Measurements from ENCODE around the gene EIF2AK3. TPM values are rescaled to one million over a fixed set of nuclear protein-coding genes. Genes with fewer than 3 reads are reported as not detected.

Gene EIF2AK3
- total RNA-seq, 2 donors from 2014 or later: 34.9 to 38.3 TPM

DNA sequence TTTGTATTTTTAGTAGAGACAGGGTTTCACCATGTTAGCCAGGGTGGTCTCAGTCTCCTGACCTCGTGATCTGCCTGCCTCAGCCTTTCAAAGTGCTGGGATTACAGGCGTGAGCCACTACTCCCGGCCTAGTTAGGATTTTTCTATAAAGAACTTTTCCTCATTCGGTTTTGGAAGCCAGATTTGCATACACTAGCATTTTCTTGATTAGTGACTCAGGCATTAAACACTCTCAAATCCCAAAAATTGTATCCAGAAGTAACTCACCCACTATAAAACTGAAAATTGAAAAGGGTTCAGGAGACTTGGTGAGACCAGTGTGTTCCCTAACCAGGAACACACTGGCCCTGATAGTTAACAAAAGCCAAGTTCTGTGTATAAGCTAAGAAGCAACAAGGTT is 25.2 kb downstream of the EIF2AK3 start:
- no peaks in the 10 kb centered on the region for H3K9me3 ChIP-seq (ENCODE audit: control insufficient read depth, low read length, poor library complexity, severe bottlenecking)
- H3K36me3 Mint-ChIP-seq (ENCODE audit: low read depth): peaks cover 2% of the 10 kb centered on the region
- peak overlapping the region; percentile 57 for H3K27ac Mint-ChIP-seq
- H3K27me3 Mint-ChIP-seq: no peaks in the 10 kb centered on the region
- peaks cover 28% of the 10 kb centered on the region for H3K4me1 Mint-ChIP-seq
- H3K4me3 Mint-ChIP-seq: no peak overlapping the region
- ATAC-seq (no peak), DNase-seq (no peak)

DNA sequence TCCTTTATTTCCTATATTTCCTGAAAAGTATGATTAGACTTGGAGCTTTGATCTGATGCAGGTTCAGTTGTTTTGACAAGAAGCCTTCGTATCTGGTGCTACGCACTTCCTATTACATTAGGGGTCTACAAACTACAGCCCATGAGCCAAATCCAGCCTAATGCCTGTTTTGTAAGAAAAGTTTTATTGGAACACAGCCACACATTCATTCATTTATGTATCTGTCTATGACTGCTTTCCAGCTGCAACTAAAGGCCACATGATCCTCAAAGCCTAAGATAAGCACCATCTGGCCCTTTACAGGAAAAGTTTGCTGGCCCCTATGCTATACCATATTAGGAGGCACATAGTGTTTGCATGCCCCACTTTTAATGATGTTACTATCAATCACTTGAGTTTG is 26.0 kb downstream of the EIF2AK3 start:
- Mint-ChIP-seq H3K36me3 (ENCODE audit: low read depth) (peaks cover 2% of the 10 kb centered on the region), H3K4me1 (peaks cover 32% of the 10 kb centered on the region), H3K4me3 (no peak overlapping the region), H3K27ac (peak overlapping the region; percentile 83), H3K27me3 (no peaks in the 10 kb centered on the region)
- no peak for ATAC-seq
- H3K9me3 ChIP-seq (ENCODE audit: control insufficient read depth, low read length, poor library complexity, severe bottlenecking): no peaks in the 10 kb centered on the region
- no peak for DNase-seq

DNA sequence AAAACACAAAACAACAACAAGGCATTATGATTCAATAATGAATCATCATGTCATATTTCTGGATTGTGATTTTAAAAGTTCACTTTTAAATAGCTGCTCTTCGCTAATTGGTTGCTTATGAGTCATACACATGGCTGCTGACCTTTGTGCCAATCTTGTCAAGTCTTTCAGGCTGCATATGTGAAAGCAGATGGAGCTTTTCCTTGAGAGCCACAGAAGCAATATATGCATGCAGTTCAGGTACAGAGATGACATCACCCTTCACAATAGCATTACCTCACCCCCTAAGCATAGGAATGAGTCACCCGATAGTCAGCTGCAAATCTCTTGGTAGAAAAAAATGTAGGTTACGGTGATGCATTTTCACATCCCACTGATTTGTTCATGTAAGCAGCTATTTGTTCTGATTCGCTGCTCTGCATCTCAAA is 27.2 kb downstream of the EIF2AK3 start:
- Mint-ChIP-seq H3K4me3 (peak overlapping the region; percentile 34), H3K27ac (peak overlapping the region; percentile 83), H3K27me3 (no peaks in the 10 kb centered on the region), H3K36me3 (ENCODE audit: low read depth) (peaks cover 2% of the 10 kb centered on the region), H3K4me1 (peaks cover 32% of the 10 kb centered on the region)
- no peaks in the 10 kb centered on the region for H3K9me3 ChIP-seq (ENCODE audit: control insufficient read depth, low read length, poor library complexity, severe bottlenecking)
- DNase-seq: peak in 1 of 3 donors; percentile 17
- ATAC-seq: peak; percentile 98

DNA sequence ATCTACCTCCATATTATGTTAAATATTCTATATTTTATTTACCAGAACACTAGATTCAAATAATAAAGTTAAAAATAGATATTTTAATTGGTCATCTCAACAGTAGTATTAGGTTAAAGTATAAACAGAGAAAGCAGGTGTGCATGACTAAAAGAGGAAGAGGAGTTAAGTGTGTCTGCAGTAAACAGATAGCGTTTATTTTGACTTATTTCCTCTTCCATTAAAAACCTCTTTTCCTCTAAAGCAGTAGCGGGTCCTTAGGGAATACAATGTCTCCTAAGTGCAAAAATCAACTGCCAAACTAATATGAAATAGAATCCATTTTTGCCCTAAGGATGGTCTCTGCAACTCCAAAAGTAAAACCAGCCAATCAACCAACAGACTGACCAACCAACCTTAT is 27.7 kb downstream of the EIF2AK3 start:
- no peak for ATAC-seq
- Mint-ChIP-seq H3K4me3 (no peak overlapping the region), H3K36me3 (ENCODE audit: low read depth) (peaks cover 2% of the 10 kb centered on the region), H3K4me1 (peaks cover 32% of the 10 kb centered on the region), H3K27ac (peak overlapping the region; percentile 83), H3K27me3 (no peaks in the 10 kb centered on the region)
- no peaks in the 10 kb centered on the region for H3K9me3 ChIP-seq (ENCODE audit: control insufficient read depth, low read length, poor library complexity, severe bottlenecking)
- no peak for DNase-seq

DNA sequence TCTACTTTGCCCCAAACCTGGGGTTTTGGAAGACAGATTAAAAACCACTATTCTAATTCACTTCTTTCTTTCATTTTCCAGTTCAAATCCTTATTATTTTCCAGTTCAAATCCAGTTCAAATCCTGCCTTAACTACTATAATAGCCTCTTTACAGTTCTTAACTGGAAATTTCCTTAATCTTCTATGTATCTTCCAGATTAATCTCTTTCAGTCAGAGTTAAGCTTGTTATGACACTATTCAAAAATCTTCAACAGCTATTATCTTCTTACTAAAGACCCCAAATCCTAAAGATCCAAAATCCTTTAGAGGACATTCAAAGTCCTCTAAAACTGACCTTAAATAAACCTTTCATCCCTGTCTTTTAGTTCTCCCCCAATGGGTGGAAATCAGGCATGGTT is 30.1 kb downstream of the EIF2AK3 start:
- no peaks in the 10 kb centered on the region for H3K9me3 ChIP-seq (ENCODE audit: control insufficient read depth, low read length, poor library complexity, severe bottlenecking)
- no peaks in the 10 kb centered on the region for H3K27me3 Mint-ChIP-seq
- ATAC-seq (no peak), DNase-seq (no peak)
- no peak overlapping the region for H3K4me3 Mint-ChIP-seq
- H3K27ac Mint-ChIP-seq: peak overlapping the region; percentile 61
- H3K36me3 Mint-ChIP-seq (ENCODE audit: low read depth): no peaks in the 10 kb centered on the region
- H3K4me1 Mint-ChIP-seq: peaks cover 17% of the 10 kb centered on the region

DNA sequence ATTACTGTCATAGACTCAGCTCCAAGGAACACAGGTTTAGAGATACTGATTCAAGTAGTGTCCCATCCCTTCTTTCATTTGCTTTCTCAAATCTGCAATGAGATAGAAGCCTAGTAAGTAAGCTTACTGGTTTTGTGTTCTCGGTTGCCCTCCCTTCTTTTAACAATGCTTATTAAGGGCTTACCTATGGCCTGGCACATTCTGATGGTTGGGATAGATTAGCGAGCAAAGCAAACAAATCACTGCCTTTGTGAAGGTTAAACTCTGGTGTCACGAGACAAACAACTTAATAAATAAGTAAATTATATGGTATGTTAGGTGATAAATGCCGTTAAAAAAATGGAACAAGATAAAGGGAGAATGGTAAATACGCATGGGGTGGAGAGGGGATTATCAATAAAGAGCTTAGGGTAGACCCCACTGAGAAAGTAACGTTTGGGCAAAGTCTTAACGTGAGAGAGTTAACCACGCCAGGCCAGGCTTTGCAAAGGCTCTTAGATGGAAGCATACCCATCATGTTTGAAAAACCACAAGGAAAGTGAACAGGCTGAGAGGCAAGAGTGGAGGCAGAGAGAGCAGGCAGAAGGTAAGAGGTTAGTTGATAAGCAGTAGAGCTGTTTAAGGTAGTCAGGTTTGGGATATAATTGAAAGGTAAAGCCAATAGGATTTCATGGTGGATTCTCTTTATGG is 31.0 kb downstream of the EIF2AK3 start:
- H3K9me3 ChIP-seq (ENCODE audit: control insufficient read depth, low read length, poor library complexity, severe bottlenecking): no peaks in the 10 kb centered on the region
- DNase-seq (no peak), ATAC-seq (no peak)
- Mint-ChIP-seq H3K36me3 (ENCODE audit: low read depth) (no peaks in the 10 kb centered on the region), H3K4me3 (no peak overlapping the region), H3K27ac (no peak overlapping the region), H3K4me1 (peaks cover 16% of the 10 kb centered on the region), H3K27me3 (no peaks in the 10 kb centered on the region)

DNA sequence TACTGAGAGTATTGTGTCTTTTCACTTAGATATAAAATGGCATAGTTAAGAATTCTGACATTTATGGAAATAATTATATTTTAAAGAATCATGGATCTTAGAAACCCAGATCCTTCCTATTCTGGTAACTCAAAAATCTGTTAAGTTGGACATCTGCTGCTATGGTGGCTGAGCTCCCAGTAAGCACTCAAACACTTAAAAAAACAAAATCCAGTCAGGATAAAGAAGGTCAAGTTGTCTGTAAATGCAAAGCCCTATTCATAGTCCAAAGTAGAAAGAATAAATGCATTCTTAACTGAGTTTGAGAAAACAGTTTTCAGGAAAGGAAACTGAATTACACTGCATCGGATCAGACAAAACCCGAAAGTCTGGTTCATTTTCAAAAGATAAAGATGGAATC is 35.6 kb downstream of the EIF2AK3 start:
- H3K4me1 Mint-ChIP-seq: peaks cover 6% of the 10 kb centered on the region
- ATAC-seq: no peak
- DNase-seq: no peak
- H3K4me3 Mint-ChIP-seq: no peak overlapping the region
- H3K27ac Mint-ChIP-seq: no peak overlapping the region
- no peaks in the 10 kb centered on the region for H3K9me3 ChIP-seq (ENCODE audit: control insufficient read depth, low read length, poor library complexity, severe bottlenecking)
- H3K27me3 Mint-ChIP-seq: no peaks in the 10 kb centered on the region
- H3K36me3 Mint-ChIP-seq (ENCODE audit: low read depth): no peaks in the 10 kb centered on the region

DNA sequence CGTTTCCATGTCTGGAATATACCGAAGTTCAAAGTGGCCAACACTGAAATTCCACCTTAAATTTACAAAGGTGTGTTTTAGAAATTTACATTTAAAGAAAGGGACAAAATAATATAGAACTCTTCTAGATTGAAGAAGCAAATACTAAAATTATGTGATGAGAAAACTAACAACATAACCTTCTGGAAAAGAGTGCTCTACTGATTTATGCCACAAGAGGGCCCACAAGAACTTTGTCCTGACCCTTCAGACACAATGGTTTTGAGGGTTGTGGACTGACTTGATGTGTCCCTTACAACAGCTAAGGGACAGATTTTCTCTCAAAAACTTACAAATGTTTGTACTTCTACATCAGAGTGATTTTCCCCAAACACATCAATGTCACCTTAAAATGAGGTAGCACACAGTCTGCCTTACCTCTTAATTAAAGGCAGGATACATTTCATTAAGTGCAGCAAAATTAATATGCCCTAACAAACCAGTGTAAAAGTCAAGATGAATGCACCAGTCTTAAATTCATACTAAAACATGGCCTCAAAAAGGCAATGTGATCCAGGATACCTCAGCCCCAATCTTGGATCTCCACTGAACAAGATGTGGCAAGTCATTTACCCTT is 36.2 kb downstream of the EIF2AK3 start:
- Mint-ChIP-seq H3K4me3 (no peak overlapping the region), H3K36me3 (ENCODE audit: low read depth) (no peaks in the 10 kb centered on the region), H3K4me1 (peaks cover 2% of the 10 kb centered on the region), H3K27me3 (no peaks in the 10 kb centered on the region), H3K27ac (peak overlapping the region; percentile 70)
- ATAC-seq (peak; percentile 81), DNase-seq (peak in 1 of 3 donors; percentile 24)
- no peaks in the 10 kb centered on the region for H3K9me3 ChIP-seq (ENCODE audit: control insufficient read depth, low read length, poor library complexity, severe bottlenecking)

DNA sequence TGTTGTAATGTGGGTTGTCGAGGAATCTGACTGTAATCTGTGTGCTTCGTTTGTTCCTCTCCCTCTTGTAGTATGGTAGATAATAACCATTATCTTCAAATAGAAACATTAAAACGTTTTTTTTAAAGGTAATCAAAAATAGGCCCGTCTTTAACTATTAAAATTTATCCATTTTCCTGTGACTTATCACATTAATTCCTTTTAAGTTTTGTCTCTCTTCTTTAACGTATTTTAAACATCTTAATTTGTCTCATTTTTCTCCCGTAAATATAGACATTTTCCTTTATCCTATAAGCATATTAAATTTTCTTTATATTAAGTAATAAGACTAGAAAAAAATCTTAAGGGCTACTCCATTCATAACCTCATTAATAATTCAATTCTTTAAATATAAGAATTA is 41.3 kb downstream of the EIF2AK3 start:
- Mint-ChIP-seq H3K4me3 (no peak overlapping the region), H3K27ac (no peak overlapping the region), H3K36me3 (ENCODE audit: low read depth) (peaks cover 14% of the 10 kb centered on the region), H3K4me1 (peaks cover 9% of the 10 kb centered on the region), H3K27me3 (no peaks in the 10 kb centered on the region)
- H3K9me3 ChIP-seq (ENCODE audit: control insufficient read depth, low read length, poor library complexity, severe bottlenecking): no peaks in the 10 kb centered on the region
- ATAC-seq: no peak
- no peak for DNase-seq

DNA sequence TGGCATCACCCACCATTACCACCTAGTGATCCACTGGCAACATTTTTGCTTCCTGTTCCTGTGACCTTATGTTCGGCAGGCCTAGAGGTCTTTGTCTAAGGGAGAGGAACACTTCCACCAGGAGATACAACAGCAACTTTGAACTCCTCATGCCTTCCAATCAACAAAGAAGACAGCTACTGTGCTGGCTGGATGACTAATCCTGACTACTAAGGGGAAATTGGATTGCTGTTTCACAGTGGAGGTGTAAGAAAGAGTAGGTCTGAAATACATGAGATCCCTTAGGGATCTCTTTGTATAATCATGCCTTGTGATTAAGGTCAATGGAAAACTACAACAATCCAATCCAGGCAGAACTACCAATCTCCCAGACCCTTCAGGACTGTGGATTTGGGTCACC is 45.2 kb downstream of the EIF2AK3 start:
- Mint-ChIP-seq H3K27me3 (no peaks in the 10 kb centered on the region), H3K4me3 (no peak overlapping the region), H3K4me1 (peaks cover 11% of the 10 kb centered on the region), H3K27ac (peak overlapping the region; percentile 74), H3K36me3 (ENCODE audit: low read depth) (peaks cover 18% of the 10 kb centered on the region)
- H3K9me3 ChIP-seq (ENCODE audit: control insufficient read depth, low read length, poor library complexity, severe bottlenecking): no peaks in the 10 kb centered on the region
- DNase-seq (no peak), ATAC-seq (no peak)

DNA sequence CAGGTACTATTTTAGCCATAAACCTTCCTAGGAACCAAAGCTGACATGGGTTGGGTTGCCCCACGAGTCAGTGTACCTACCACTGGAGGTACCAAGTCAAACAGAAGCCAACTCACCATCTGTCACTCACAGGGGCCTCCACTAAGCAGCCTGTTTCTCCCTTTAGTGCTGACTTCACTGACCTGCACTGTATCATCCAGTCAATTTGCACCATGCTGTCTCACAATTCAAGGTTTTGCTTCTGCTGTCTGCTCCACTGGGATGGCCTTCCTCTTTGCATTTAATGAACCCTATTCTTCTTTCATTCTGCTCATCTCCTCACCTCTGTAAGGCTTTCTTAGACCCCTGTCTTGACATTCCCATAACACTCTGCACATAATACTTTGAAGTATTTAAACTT is 47.2 kb downstream of the EIF2AK3 start:
- Mint-ChIP-seq H3K27ac (no peak overlapping the region), H3K4me1 (peaks cover 8% of the 10 kb centered on the region), H3K4me3 (no peak overlapping the region), H3K36me3 (ENCODE audit: low read depth) (peaks cover 11% of the 10 kb centered on the region), H3K27me3 (no peaks in the 10 kb centered on the region)
- DNase-seq (no peak), ATAC-seq (no peak)
- no peaks in the 10 kb centered on the region for H3K9me3 ChIP-seq (ENCODE audit: control insufficient read depth, low read length, poor library complexity, severe bottlenecking)

DNA sequence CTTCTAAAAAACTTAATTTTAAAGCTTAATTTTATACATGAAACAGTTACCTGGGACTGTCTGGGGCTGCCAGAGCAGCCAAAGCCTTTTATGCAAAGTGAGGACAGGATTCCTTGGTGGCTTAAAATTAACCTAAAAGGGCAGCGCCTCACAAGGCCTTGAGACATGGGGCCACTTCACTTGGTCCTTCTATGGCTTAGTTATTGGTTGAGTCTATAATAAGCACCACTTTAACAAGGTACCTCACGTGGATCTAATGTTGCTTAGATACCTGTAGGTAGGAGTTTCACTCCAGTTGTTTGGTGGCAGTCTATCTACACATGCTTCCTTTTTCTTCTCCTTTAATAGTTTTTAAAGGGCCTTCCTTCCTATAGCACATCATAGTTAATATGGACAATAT is 51.6 kb downstream of the EIF2AK3 start:
- no peaks in the 10 kb centered on the region for H3K27me3 Mint-ChIP-seq
- H3K9me3 ChIP-seq (ENCODE audit: control insufficient read depth, low read length, poor library complexity, severe bottlenecking): no peaks in the 10 kb centered on the region
- DNase-seq (no peak), ATAC-seq (no peak)
- peaks cover 7% of the 10 kb centered on the region for H3K4me1 Mint-ChIP-seq
- H3K4me3 Mint-ChIP-seq: no peak overlapping the region
- no peak overlapping the region for H3K27ac Mint-ChIP-seq
- H3K36me3 Mint-ChIP-seq (ENCODE audit: low read depth): peaks cover 12% of the 10 kb centered on the region

DNA sequence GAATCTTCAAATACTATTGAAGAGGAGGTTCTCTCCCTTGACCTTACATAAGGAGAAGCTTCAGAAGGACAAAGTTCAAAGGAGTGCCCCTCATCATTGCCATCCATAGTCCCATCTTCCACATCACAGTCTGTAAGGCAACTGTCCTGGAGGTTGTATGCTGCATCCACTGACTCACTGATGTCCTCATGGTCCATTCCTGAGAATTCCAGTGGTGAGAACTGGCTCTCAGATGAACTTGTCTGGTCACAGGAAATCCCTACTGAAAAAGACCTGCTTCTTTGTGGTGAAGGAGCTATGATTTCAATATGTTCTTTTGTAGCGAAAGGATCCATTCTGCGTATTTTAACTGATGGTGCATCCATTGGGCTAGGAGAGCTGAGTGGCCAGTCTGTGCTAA is 52.2 kb downstream of the EIF2AK3 start:
- H3K4me1 Mint-ChIP-seq: peaks cover 7% of the 10 kb centered on the region
- no peak for DNase-seq
- H3K4me3 Mint-ChIP-seq: no peak overlapping the region
- ATAC-seq: no peak
- no peaks in the 10 kb centered on the region for H3K27me3 Mint-ChIP-seq
- H3K27ac Mint-ChIP-seq: peak overlapping the region; percentile 41
- H3K36me3 Mint-ChIP-seq (ENCODE audit: low read depth): peaks cover 10% of the 10 kb centered on the region
- H3K9me3 ChIP-seq (ENCODE audit: control insufficient read depth, low read length, poor library complexity, severe bottlenecking): no peaks in the 10 kb centered on the region

DNA sequence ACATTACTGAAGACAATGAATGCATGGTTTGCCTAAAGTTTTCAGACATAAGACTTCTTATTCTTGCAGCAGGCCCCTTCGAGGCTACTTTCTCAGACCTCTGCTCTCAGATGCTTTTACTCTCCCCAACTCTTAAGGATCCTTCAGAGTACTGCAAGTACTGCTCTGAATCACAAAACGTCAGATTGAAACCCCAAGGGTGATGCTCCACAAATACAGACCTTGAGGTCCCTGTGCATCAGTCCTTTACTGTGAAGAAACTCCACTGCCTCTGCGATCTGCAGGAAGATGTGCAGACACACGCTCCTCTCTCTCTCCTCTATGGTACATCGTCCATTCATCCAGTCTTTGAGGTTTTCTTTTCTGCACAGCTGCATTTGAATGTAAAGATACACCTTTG is 52.8 kb downstream of the EIF2AK3 start:
- no peak for DNase-seq
- Mint-ChIP-seq H3K27ac (peak overlapping the region; percentile 41), H3K36me3 (ENCODE audit: low read depth) (peaks cover 10% of the 10 kb centered on the region), H3K4me3 (no peak overlapping the region), H3K4me1 (peaks cover 6% of the 10 kb centered on the region), H3K27me3 (no peaks in the 10 kb centered on the region)
- no peak for ATAC-seq
- H3K9me3 ChIP-seq (ENCODE audit: control insufficient read depth, low read length, poor library complexity, severe bottlenecking): no peaks in the 10 kb centered on the region
